NCI-H446 (cell line): ENCODE measurements around the gene UACA.
"Not testable (repeated sequence)": the region's sequence is repeated elsewhere in the genome, so short reads cannot be mapped to it uniquely, and the experiment has no call there.

Experiments
- DNase-seq, 2 experiments: peaks; one replicate each; lab custom pipeline; 2025; lab: John Stamatoyannopoulos, UW

The UACA gene, protein sequence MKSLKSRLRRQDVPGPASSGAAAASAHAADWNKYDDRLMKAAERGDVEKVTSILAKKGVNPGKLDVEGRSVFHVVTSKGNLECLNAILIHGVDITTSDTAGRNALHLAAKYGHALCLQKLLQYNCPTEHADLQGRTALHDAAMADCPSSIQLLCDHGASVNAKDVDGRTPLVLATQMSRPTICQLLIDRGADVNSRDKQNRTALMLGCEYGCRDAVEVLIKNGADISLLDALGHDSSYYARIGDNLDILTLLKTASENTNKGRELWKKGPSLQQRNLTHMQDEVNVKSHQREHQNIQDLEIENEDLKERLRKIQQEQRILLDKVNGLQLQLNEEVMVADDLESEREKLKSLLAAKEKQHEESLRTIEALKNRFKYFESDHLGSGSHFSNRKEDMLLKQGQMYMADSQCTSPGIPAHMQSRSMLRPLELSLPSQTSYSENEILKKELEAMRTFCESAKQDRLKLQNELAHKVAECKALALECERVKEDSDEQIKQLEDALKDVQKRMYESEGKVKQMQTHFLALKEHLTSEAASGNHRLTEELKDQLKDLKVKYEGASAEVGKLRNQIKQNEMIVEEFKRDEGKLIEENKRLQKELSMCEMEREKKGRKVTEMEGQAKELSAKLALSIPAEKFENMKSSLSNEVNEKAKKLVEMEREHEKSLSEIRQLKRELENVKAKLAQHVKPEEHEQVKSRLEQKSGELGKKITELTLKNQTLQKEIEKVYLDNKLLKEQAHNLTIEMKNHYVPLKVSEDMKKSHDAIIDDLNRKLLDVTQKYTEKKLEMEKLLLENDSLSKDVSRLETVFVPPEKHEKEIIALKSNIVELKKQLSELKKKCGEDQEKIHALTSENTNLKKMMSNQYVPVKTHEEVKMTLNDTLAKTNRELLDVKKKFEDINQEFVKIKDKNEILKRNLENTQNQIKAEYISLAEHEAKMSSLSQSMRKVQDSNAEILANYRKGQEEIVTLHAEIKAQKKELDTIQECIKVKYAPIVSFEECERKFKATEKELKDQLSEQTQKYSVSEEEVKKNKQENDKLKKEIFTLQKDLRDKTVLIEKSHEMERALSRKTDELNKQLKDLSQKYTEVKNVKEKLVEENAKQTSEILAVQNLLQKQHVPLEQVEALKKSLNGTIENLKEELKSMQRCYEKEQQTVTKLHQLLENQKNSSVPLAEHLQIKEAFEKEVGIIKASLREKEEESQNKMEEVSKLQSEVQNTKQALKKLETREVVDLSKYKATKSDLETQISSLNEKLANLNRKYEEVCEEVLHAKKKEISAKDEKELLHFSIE (N-terminal part only)

DNA sequence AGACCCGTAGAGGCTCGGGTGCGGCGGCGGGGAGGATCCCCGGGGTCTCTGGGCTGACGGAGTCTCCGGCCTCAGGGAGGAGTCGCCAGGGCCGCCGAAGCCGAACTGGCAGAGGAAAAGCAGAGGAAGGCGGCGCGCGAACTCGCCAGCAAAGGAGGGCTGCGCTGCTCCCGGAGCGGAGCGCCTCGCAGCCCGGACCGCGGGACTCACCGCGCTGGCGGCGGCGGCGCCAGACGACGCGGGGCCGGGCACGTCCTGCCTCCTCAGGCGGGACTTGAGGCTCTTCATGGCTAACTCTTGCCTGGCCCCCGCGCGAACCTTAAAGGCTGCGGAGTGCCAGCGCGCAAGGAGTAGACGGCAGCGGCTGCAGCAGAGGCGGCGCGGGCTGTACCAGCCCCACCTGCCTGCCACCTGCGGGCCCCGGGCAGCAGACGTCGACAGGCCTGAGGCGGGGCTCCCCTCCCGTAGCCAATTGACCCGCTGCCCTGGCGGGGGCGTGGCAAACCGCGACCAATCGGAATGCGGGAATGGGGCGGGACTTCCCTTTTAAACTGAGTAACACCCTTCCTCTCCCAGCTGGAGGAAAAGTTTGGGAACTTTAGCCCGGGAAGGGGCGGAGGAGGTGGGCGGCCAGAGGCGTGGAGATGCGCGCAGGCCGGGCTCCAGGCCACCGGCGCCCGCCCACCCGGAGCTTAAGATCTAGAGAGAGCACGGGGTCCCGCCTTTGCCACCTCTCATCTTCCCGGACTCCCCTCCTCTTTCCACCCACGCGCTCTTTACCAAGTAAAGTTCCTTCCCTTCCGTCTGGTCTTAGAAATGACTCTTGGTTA is at the start of gene UACA:
Gene UACA, minus strand, starts transcription at position 439 of the 830 bp plus-strand sequence. Its CDS starts 151 bp downstream, at position 288.
- peak; percentile 49 to 83 for DNase-seq

DNA sequence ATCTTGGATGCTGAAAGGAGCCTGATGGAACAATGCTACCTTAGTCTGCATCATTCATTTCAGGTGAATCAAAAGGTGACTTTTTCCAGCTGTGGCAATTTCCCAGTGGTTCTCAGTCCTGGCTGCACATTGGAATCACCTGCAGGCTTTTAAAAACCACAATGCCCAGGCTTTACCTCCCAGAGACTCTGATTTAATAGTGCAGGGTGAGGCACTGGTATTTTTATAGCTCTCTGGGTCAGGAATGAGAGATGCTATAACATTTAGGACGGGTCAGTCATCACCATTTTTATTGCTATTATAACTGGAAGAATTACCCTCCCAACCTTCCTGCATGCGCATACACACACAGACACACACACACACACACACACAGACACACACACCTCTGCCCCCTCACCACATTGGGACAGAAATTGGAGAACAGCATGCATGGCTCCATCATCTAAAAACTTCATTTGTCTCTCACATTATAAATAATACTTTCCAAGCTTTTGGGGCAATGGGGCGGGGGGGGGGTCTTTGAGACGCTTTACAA is 49.5 kb upstream of the UACA start:
- DNase-seq: no peak

DNA sequence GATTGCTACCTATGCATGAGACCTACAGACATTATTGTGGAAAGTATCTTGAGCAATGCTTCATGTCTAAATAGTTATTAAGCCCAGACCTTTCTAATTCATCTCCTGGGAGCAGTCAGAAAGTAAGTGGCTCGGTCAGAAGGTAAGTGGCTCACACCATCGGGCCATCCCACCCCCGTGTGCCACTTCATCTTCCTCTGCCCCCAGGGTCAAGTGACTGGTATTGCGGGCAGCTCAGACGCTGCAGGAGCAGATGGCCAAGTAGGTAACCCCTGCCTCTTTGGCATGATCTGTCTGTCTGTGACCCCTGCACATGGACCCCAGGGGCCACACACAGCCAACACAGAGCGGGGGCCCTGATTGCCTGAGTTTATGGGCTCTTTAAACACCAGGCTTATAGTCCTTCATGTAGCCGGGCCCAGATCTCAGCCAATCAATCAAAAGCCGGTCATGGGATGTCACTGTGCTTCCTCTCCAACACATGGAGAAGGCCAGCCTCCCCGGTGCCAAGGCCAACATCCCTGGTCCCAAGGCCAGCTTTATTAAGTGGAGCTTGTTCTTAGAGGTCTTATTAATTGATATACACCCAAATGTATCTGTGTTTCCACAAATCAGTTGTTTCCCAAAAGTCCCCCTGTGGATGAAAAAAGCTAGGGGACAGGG is 47.7 kb upstream of the UACA start:
- DNase-seq: no peak

DNA sequence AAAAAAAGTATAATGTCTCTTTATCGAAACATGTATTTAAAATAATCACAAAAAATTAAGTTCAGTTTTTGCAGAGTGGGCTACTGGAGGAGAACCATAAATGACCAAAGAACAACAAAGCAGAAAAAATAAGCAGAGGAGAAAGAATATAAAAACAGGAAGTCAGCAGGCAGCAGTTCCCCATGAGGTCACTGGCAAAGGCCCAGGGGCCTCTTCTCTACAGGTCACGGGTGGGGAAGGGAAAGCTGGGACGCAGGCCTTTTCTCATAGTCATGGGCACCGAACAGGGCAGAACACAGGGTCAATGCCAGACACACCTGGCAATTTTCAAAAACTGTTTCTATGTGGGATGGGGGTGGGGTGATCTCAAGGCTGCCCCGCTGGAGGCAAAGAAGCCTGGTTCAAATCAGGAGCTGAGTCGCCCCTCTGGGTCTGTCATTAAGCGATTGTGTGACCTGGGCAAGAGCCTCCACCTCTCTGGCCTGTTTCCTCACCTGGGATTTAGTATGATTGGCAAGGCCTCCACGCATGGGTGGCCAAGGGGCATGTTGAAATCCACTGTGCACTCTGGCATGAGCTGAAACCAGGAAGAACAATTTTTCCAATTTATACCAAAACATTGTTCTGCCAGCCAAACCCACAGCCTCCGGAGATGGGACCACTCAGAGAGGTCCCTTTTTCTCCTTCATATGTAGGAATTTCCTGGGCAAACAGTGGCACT is 43.8 kb upstream of the UACA start:
- DNase-seq: no peak

DNA sequence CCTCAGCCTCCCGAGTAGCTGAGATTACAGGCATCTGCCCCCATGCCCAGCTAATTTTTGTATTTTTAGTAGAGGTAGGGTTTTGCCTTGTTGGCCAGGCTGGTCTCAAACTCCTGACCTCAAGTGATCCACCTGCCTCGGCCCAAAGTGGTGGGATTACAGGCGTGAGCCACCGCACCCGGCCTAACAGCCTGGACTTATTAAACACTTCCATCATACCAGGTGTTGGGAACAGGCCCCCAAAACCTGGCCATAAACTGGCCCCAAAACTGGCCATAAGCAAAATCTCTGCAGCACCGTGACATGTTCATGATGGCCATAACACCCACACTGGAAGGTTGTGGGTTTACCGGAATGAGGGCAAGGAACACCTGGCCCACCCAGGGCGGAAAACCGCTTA is 41.0 kb upstream of the UACA start:
- not testable (repeated sequence) for DNase-seq

DNA sequence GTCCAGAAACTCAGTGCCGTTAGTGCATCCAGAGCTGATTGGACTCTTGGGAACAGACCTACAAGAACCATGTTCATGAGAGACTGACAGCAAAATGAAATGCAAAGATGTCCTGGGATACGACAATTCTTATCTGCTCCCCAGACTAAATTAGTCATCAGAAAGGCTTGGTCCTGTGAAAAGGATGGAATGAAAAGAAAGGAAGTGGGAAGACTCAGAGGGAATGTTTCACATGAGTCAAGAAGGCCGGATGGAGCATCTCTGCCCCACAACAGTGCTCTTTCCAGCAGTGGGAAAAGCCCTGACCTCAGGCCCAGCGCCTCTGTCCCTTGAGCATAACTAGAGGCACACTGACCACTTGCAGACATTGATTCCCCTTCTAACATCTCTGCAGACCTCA is 39.3 kb upstream of the UACA start:
- DNase-seq: no peak

DNA sequence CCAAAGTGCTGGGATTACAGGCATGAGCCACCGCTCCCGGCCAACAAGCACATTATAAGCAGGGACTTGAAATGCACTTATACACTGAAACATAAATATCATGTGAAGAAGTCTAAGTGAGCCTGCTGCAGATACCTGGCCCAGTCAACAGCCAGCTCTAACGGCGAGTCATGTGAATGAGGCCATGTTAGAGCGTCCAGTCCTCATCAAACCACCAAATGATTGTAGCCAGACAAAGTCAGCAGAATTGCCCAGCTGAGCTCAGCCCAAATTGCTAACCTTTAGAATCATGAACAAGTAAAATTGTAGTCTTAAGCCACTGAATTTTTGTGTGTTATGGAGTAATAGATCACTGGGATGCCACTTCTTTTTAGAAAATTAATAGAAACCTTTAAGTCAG is 37.8 kb upstream of the UACA start:
- no peak for DNase-seq

DNA sequence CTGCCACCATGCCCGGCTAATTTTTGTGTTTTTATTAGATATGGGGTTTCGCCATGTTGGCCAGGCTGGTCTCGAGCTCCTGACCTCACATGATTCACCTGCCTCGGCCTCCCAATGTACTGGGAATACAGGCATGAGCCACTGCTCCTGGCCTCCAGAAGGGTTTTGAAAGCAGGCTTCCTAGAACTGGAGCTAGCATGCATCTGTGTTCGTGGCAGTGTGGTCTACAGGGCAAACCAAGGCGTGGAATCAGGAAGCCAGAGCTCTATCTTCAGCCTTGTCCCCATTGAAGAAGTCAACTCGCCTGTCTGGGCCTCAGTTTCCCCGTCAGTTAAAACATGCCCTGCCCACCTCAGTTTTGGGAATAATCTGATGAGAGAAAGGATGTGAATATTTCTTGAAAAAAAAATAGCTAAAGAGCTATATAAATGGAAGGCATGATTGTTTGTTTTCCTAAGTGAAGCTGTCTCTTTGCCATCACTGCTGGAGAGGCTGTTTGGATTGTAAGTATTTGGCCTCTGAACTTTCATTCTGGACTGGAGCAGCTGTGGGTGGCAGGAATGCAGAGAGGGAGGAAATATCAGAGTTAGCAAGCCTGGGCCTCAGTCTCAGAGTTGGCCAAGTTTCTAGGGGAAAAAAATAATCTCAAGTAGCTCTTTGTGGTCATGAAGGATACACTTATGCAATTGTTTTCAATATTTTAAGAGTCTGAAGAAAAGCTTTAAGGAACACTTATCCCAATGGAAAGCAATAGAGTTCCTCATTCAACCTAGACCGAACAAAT is 36.5 kb upstream of the UACA start:
- DNase-seq: no peak

DNA sequence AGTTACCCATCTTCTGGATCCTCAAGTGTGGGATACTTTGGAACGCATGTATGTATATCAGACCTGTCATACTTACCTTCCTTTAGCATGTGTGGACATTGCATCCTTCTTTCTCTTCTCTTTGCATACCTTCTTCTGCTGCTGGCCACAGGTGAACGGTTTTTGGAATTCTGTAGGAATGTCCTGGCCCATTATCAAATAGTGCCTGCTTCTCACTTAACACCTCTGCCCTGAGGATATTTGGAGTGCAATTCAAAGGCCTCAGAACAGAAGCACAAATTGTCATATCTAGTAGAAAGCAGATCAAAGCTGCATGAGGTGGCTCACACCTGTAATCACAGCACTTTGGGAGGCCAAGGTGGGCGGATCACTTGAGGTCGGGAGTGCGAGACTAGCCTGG is 34.1 kb upstream of the UACA start:
- DNase-seq: no peak

DNA sequence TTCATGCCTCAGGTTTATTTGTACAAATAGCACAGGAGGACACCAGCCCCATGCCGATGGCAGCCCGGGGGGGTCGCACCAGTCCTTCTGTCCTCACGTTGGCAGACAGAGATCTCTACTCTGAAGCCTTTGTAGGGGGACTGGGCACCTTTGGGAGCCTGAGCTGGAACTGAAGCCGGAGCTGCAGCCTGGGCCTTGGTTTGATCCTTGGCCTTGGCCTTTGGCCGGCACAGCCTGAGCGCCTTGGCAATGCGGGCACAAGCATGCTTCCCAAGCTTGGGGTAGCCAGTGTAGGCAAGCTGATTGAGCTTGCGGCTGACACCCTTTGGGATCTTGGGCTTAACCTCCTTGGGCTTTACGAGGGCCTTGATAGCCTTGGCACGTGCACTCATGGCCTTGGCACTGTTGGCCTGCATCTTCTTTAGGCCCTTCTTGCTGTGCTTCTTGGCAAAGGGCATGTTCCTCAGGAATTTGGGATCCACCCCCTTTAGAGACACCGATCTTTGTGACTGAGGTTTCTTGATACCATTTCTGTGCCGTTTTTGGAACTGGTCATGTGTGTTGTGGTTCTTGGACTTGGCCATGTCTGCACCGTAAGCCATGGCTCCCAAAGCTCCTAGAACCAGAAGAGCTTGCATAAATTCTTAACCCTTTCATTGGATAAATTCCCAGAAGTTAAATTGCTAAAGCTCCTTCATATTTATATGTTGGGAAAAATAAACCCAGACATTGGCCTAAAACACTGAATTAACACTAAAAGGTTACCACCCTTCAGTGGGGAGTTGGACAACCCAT is 33.4 kb upstream of the UACA start:
- DNase-seq: no peak

DNA sequence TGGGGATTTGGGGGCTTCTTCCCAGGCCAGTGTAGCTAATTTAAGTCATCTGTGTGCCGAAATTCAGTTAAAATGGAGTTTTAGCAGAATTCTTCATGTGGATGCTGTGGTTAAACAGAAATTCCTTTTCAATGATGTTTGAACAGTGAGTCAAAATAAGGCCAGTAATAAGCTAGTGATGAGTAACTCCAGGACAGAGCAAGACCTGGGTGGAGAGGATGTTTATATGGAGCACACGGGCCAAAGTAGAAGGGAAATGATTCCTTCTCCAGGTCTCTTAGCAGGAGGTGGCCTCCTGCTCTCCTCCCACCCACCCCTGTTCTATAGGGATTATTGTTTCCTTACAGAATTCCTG is 31.9 kb upstream of the UACA start:
- DNase-seq: no peak

DNA sequence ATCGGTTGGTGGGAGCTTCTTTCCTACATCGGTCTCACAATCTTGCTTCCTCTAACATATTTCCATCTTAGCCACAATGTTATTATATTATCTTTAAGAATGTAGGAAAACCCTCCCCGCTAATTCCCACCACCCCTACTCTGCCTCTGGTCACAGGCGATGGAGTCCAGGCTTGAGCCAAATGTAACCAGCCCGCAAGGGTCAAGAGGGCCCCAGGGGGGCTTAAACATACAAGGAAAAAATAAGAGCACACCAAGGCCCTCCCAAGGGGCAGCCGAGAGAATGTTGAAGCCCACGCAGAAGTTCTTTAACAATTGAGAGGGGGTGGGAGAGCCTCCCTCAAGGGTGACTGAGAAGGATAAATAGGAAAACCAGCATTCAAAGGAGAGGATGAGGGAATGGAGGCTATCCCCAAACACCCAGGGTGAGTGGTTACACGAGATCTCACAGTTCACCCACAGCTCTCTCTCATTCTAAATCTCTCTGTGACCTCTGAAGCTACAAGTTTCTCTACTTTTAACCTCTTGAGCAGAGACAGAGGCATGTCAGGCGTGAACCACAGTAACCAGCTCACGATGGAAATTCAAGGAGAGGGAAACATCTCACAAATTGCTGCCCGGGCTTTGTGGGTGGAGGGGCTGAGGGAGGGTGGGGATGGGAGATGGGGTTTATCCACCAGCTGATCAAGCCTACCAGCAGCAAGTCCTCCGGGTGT is 31.4 kb upstream of the UACA start:
- no peak for DNase-seq

DNA sequence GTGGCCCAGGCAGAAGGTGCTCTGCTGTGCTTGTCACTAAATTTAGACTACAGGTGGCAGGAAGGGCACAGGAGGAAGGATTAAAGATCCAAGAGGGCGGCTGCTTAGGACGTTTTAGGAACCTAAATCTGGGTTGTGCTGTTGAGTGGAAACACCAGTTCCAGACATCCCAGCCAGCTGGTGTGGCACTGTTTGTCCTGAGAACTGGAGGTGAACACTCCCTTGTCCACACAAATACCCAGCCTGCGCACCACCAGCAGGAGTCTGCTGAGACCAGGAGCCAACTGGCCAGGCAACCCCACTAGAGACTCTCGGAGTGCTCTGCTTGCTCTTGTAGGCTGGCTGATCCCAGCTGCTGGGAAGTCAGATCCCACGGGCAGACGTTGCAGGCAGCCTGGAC is 30.3 kb upstream of the UACA start:
- DNase-seq: no peak

DNA sequence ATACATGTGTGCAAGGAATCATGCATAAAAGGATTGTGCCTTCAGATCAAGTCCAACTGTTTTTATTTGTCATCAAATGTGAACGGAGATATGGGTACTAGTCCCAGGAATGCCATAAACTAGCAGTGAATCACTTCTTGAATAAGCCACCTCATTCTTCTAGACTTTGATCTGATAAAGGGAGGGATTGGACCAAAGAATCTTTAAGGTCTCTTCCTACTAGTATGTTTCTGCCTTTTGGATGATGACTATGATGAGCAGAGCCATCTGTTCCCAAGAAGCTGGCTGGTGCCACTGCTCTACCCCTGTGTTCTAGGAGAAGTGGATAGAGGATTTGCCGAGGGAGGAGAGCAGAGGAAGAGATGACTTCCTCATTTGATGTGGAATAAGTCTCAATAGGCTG is 28.8 kb upstream of the UACA start:
- DNase-seq: no peak

DNA sequence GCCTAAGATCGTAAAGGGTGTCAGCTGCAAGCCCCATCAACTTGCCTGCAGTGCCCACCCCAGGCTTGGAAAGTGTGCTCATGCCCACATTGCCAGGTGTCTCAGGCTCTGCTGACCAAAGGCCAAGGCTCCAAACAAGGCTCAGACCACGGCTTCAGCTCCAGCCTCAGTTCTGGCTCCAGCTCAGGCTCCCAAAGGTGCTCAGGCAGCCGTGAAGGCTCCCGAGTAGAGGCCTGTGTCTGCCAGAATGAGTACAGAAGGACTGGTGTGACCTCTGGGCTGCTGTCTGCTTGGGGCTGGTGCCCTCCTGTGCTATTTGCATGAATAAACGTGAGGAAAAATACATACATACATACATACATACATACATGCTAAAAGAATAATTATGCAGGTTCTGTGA is 27.9 kb upstream of the UACA start:
- DNase-seq: no peak

DNA sequence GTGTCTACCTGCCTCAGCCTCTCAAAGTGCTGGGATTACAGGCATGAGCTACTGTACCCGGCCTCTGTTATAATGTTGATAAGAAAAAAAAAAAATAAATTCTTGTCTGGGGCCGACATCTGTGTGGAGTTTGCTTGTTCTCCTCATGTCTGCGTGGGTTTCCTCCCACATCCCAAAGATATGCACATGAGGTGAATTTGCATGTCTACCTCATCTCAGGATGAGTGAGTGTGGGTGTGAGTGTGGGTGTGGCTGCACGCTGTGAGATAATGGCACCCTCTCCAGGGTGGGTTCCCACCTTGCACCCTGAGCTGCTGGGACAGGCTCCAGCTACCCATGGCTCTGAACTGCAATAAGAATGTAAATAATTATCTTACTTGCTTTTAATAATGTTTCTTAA is 25.9 kb upstream of the UACA start:
- DNase-seq: no peak

DNA sequence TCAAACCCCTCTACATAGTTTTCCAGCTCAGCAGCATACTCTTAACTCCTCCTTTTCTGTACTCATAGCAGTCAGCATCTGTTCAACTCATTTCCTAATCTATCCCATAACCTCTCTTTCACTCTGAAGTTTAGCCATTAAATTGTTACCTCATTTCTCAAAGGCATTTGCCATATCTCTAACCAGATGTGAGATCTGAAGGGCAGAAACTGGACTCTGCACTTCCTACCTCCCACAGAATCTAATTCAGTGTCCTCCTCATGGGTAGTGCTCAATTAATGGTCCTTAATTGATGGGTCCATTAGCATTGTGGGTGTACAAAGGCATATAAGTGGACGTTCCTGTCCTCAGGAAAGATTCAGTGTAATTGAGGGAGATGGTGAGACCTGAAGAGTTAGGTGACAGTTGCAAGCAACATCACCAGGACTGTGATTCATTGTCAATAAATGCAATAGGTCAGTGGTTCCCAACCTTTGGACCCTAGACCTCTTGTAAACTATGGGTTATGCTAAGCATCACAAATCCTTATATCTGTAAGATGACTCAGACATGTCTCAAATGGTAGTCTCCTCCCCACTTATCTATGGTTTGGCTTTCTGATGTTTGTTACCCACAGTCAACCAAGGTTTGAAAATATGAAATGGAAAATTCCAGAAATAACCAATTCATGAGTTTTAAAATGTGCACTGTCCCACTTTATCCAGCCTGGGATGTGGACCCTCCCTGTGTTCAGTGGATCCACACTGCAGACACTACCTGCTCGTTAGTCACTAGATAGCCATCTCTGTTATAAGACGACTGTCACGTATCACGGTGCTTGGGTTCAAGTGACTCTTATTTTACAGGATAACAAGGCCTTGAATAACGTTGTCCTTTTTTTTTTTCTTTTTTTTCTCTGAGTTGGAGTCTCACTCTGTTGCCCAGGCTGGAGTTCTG is 25.0 kb upstream of the UACA start:
- no peak for DNase-seq
